Suppressor macrophage (primary cell): Measurements from ENCODE around the gene SLC25A45.
A peak's percentile ranks its signal among the peaks of the same experiment; 100 is the strongest.
"Not testable (repeated sequence)": the region's sequence is repeated elsewhere in the genome, so short reads cannot be mapped to it uniquely, and the experiment has no call there.

ENCODE experiments used
- DNase-seq, 4 experiments: peaks; one replicate each; pipeline ENCODE4 v3.0.0-alpha.2; 2020 to 2022

The SLC25A45 gene

DNA sequence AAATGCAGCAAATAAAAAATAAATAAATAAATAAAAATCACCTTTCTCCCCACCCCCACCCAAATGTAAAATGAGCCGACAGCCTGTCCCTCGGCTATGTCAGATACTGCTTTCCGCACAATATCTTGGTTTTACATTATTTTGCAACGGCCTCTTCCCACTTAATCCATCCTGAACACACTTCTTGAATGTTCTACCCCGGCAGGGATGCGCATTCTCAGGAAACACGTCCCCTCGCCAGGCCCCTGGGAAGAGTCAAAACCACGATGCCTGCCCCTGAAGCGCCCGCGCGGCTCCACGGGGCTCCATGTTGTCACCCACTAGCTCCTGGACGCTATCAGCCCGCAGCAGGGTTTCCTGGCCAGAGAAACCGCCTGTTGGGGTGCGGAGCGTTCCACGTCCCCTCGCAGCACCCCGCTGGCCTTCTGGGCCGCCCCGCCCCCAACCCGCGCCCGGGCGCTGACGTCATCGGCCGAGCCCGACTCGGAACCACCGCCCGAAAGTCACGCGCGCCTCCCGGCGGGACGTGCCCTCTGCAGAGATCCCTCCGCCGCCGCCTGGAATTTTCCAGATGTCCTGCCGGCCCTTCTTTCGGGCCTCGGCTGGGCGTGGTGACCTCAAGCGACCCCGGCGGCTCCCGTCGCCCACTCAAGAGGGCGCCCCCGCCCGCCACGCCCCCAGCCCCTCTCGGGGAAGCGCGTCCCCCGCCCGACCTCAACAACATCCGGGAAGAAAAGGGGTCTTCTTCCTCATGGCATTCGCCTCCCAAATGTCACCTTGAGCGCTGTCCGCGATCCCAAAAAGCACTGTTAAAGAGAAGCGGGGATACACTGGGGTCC, 39.6 kb upstream of the SLC25A45 start:
- peak; percentile 99 to 100 (median 100) for DNase-seq

DNA sequence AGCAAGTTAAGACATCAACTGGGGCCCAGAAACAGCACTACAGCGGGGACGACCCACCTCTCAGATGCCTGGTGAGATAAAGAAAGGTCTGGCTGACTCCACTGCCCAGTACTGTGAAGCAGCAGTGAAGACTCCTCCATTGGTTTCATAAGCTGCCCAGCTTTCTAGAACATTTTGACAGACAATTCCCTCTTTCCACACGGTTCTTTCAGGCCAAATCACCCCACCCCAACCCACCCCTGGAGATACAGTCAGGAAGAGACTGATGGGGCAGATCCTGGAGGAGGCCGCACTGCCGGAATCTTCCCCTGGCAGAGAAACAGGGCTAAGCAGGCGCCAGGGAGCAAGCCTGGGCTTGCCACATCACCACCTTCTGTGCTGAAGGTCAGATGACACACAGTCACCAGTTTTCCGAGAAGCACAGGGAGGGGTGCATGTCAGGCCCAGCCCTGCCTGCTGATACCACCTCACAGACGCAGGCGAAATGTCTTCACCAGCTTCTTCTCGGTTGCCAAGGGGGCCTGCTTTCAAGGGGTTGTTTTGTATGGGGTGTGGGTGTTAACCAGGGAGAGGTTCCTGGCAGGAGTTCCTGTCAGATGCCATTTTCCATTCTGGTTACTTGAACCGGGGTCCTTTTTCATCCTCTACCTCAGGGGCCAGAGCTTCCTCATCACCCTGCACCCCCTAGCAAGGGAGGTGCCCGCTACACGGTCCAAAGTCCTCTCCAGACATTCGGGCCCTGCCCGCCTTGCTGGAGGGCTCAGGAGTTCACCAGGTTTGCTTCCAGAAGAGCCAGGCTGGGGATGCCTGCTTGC, 38.7 kb upstream of the SLC25A45 start:
- peak; percentile 97 to 99 (median 97) for DNase-seq

DNA sequence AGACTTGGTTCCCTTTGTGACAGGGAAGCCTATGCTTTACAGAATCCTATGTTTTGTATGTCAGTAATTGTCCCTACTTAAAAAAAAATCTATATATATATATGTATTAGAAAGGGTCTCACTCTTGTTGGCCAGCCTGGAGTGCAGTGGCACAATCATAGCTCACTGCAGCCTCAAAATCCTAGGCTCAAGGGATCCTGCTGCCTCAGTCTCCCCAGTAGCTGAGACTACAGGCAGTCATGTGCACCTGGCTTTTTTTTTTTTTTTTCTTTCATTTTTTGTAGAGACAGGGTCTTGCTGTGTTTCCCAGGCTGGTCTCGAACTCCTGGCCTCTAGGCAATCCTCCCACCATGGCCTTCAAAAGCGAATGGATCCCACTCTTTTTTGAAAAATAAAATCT, 38.1 kb upstream of the SLC25A45 start:
- DNase-seq = no peak

DNA sequence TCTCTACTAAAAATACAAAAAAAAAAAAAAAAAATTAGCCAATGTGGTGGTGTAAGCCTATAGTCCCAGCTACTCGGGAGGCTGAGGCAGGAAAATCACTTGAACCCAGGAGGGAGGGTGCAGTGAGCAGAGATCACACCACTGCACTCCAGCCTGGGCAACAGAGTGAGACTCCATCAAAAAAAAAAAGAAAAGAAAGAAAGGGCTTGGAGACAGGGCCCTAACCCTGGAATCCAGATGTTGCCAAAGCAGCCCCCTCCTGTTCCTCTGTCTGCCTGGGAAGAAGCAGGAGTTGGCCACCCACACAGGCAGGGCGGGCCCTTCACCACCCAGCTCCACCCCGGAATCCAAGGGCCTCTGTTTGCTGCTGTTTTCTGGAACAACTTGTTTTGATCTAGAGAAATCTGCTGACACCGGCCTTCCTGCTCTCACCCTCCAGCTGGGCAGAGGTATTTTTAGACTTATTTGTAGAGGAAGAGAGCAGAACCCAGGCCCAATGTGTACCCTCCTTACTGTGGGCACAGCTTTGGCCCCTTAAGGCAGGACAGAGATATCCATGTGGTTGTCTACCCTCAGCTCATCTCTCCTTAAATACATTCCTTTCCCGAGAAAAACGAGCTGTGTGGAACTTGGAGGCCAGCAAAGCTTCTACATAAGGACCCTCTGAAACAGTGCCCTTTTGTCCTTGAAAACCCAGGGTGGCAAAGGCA, 37.5 kb upstream of the SLC25A45 start:
- peak; percentile 96 to 99 (median 98) for DNase-seq

DNA sequence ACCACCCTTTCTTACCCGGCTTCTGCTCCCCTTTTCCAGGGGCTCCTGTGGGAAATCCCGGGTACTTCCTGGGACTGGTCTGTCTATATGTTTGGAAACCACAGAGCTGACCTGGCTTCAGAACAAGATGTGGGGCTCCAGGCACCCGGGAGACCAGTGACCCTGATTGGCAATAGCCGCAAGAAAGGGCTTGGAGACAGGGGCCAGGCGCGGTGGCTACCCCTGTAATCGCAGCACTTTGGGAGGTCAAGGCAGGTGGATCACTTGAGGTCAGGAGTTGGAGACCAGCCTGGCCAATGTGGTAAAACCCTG, 37.0 kb upstream of the SLC25A45 start:
- DNase-seq = no peak

DNA sequence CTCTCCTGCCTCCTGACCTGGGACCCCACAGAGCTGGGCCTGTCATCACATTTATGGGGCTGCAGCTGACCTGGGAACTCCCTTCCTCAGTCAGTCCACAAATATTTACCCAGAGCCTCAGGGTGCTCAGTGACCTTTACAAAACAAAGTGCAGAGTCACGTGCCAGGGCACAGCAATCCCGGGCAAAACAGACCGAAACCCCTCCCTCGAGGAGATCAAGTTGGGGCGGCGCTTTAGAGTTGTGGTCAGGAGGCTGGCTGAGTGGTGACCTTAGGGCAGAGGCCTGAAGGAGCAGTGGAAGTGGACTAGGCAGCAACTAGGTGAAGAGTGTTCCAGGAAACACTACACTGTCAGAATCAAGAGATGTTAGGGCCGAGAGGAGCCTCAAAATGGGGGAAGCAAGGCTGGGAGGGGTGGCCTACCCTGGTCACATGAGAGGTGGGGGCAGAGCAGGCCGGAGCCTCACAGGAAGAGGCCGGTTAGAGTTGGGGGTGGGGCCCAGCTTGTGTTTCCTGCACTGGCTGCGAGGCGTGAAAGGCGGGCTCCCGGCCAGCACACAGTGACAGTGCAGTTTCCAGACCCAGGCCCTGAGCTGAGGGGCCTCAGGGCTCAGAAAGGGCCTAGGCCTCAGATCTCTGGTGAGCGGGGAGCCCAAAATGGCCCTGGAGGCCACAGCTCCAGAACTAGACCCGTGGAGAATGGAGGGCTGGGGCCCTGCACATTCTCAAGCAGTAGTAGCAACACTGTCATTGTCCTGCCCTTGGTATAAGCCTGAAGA, 36.4 kb upstream of the SLC25A45 start:
- peak; percentile 96 to 98 (median 98) for DNase-seq

DNA sequence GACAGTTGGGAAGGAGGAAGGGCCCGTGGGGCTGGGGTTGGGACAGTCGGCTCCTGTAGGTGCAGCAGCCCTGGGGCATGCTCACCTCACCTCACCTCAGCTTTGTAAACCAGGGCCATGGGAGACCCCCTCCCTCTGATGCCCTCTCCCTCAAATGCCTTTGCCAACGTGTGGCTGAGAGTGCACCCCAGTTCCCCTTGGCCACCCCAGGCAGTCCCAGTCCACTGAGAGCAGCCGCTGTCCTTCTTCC, 35.9 kb upstream of the SLC25A45 start:
- DNase-seq = no peak

DNA sequence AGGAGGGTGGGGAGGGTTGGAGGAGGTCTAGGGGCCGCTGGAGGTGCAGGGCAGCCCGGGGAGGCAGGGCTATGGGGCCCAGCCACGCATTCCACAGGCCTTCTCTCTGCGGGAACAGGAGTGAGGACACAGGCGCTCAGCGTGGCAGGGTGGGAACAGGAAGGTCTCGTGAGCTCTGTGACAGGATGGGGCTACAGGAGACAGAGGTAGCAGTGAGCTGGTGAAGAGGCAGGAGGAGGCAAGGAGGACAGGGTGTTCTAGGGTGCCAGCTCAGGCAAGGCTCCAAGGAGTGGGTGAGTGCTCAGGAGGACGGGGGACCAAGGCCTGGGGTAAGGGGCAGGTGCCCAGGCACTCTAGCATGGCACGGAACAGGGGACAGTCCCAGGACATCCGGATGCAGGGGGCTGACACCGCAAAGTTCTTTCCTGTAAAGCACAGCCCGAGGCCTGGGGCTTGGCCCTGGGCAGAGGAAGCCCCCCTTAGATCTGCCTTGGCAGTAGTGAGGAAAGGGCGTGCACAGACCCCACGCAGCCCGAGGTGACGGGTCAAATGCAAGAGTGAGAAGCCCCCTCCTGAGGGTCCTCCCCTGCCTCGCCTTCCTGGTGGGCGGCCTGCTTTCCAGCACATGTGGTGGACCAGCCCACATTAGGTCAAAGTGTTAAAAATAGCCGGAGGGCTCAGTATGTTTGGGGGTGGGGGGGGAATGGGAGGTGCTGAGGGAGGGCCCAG, 35.4 kb upstream of the SLC25A45 start:
- peak; percentile 69 to 82 (median 80) for DNase-seq

DNA sequence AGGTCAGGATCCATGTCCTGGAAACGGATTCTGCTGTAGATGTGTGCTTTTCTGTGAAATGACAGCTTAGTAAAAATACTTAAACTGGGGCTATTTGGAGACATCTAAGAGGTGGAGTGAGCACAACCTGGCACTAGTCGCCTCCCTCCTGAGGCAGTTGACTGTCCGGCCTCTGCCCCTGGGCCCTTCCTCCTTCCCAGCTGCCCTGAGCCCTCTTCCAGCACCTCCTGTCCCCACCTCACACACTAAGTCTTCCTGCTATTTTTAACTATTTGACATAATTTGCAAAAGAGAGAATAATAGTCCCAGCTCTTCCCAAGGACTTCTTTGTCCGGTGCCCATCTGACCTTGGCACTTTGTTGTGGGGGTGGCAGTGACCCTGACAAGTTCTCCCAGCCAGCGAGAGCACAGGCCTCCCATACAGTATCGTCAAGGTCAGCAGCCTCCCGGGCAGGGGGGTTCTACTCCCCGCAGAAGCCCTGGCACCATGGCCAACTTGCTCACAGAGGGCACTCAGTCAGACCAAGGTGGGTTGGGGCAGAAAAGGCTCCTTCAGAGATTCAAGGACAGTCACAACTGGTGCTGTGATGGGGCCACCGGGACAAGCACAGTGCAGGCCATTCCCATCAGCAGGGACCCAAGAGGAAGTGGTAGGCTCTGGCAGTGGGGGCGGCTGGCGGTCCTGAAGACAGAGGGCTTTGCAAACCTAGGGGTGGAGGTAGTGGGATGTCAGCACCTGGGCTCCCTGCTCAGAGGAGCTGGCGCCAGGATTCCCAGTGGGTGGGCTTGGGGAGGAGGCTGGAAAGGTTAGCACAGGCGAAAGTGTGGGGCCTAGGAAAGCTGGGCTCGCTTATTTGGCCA, 34.6 kb upstream of the SLC25A45 start:
- DNase-seq = peak; percentile 59 to 82 (median 74)

DNA sequence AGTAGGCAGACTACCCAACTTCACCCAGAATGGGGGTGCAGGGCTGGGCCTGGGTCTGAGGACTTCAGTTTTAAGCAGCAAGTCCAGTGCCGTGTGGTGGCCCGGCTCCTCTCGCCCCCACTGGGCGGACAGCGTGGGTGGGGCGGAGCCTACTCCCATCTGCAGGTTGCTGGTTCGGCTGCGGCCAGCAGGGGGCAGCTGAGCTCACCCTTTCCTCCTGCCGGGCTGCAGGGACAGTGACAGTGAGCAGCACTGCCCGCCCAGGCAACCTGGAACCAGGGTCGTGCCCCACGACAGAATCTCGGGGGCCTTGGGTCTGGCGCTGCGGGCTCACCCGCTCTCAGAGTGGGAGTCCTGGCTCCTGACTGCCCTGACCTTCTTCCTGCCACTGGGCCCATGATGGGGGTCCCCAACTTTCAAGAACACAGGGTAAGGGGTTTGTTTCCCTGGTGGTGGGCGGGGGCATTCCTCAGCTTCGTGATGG, 33.9 kb upstream of the SLC25A45 start:
- peak; percentile 92 to 95 (median 94) for DNase-seq

DNA sequence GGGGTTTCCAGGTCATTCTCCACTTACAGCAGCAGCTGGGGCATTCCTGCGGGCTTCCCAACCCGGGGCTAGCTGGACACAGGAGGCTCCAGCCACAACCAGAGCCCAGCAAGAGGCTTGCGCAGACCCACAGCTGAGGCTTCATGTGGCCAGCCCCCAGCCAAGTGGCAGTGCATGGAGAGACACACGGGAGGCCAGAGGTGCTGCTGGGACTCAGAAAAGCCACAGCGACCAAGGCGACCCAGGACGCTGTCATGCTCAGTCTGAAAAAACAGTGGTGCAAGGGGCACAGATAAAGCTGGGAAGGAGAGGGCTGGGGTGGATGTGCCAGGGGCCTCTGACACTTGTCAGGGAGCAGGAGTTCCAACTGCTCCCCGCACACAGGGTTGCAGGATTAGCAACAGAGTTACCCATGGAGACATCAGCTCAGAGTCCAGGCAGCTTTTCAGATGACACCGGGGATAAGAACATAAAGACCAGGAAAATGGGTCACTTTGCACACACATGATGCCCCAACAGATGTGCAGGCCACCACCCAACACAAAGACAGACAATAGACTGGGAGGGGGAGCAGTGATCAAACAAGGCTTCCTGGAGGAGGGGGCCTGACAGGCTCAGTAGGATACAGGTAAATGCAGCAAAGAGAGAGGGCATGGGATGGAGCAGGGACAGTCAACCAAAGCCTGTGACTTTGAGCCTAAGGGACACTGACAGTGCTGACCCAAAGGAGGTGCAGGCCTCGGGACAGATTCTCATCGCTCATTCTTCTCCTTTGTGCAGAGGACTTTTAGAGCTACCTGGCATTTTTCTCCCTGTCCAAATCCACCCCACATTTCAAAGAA, 33.3 kb upstream of the SLC25A45 start:
- peak in 1 of 4 experiments; percentile 3 for DNase-seq

DNA sequence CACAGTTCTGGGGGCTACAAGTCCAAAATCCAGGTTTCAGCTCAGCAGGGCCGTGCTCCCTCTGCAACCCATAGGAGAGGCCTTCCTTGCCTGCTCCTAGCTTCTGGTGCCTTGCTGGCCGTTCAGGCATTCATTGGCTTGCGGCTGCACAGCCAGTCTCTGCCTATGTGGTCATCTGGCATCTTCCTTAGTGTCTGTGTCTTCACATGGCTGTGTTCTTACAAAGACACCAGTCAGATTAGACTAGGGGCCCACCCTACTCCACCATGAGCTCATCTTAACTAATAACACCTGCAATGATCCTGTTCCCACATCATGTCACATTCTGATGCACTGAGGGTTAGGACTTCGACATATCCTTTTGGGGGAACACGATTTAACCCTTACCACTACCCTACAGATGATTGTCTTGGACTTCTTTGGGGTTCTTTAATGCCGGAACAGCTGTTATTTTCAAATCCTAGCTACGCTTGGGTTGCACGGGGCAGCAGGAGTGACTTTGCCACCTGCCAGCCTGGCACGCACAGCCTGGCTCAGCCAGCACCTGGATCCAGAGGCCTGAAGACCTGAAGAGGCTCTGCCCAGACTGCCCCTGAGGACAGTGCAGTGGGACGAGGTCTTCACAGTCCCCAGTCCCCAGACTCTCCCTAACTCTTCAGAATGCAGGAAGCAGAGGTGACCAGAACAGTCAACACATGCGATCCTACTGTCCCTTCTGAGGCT, 32.5 kb upstream of the SLC25A45 start:
- DNase-seq = peak in 1 of 4 experiments; percentile 3

DNA sequence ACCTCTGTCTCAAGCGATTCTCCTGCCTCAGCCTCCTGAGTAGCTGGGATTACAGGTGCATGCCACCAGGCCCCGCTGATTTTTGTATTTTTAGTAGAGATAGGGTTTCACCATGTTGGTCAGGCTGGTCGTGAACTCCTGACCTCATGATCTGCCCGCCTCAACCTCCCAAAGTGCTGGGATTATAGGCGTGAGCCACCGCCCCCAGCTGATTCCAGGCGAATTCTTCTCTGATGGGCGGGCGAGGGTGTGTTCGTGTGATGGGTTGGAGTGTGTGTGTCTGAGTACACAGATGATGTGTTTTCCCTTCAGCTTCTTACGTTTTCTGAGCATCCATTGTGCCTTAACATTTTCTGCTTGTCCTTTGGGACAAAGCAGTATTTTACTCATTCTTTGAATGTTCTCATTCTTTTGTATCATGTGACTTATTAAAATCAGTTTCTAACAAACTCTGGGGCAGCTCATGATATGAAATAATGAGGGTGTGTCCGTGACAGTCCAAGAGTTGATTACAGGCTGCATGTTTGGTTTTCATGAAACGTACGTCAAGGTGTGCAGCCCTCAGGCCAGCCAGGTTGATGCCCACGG, 30.7 kb upstream of the SLC25A45 start:
- not testable (repeated sequence) for DNase-seq

DNA sequence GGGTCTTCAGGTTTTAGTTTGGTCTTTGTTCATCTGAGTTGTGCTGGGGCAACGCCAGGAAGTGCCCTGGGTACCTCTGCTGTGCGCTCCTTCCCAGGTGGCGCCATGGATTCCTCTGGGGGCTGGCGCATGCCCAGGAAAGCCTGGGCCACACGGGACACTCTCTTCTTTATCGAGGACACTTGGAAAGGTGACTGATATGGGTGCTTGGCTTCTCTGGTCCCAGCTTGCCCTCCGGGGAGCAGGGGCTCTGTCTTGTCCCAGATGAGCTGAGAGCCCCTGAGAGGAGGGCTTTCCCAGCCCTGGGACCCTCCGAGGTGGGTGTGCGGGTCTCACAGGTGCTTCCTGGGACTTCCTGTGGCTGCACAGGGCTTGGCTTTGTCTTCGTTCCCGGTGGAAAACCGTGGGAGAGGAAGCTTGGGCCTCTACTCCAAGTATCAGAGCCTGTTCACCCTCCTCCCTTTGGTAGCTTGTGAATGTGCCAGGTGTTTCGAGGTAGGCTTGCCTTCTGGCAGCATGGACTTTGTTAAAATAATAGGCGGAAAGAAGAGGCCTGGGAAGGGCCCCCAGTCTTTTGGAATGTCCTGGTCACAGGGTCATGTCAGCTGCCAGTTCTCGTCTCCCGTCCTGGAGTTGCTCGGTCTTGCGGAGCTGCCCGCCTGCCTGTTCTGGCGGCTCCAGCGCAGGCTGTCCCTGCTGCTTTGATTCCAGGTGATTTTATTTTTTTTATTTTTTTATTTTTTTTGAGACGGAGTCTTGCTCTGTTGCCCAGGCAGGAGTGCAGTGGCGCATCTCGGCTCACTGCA, 30.0 kb upstream of the SLC25A45 start:
- DNase-seq = no peak

DNA sequence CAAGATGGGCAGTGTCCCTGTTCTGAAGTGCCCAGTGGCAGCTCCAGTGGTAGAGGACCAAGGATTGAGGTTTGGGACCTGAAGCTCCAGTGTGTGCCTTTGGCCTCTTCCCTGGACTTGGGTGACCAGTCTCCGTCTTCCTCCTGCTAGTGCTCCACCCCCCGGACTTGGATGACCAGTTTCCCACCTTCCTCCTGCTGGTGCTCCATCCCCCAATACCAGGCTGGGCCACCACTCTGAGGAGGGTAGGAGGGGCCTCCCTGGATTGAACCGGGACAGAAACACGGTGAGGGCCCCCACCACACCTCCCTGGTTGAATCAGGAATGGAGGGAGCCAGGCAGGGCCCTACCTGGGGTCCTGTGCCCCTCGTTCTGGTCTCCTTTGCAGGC, 29.2 kb upstream of the SLC25A45 start:
- no peak for DNase-seq

DNA sequence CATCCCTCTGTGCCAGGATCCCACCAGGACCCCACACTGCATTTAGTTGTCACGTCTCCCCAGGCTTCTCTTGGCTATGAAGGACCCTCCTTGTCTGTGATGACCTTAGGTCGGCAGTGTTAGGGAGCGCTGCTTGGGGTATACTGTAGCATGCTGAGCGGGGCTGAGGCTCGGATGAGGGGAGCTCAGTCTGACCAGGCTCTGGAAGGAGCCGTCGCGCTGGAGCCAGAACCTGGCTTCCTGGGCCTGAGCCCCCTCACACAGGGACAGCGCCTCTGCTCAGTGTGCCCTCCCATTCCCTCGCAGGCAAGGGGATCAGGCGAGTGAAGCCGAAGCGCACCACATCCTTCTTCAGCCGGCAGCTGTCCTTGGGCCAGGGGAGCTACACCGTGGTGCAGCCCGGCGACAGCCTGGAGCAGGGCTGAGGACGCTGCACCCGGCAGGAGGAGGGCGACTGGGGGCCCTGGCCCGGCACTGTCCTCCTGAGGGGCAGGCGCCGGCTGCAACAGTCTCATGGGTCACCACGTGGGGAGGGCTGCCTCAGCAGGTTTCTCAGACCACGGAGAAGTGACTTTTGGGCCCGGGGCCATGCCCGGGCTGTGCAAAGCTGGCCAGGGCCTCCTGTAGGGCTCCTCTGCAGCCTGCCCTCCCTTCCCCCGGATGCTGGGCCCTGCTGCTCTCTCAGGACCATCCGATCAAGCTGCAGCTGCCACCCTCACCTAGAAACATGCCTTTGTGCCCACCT, 28.7 kb upstream of the SLC25A45 start:
- DNase-seq = no peak
